HG03442 (cell line): ENCODE data around the gene KLF1.

Source experiments
- ATAC-seq: cut with Tn5 transposase; IDR thresholded peaks from one replicate; pipeline ENCODE4 v1.9.1; 2021; ENCODE audit warnings: mild to moderate bottlenecking, moderate library complexity; ENCODE audit not compliant: unreplicated experiment

KLF1 gene

DNA sequence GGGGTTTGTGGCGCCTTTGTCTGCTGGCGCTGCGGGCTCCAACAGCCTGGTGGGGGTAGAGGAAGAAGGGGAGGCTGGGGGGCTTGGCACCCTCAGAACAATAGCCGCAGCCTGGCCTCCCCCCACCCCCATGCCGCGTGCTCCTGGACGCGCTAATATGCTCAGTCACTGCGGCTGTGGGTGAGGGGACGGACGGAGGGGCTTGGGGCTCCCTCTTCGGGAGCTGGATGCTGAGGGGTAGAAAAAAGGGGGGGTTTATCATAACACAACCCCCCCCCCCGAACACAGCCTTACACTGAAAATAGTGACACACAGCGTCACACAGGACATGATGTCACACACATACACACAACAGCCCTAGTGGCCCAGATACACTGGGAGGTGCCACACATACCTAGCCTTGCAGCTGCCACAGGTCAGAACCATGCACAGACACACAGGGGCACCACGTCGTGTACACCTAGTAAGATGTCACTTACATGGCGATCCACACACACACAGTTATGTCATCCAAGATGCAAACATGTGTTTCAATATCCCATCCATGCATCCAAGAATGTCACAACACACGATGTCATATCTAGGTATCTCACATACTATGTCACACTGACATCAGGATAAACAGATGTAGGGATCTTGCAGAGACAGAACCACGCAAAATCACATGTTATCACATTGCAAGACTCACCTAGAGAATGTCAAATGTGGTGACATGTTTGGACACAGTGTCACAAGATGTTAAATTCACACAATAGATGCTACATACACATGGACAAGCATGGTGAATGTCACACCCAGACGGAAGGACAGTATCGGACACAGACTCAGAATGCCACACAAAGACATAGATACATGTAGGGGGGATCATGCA is 47.9 kb downstream of the KLF1 start:
- no peak for ATAC-seq

- ATAC-seq: no peak
These were observed 48.7 kb downstream of the KLF1 start, which contains the start of gene MAST1 for GRCh38 chr19:12838182-12838885. Gene MAST1, plus strand, starts transcription at chr19:12838515. Its CDS starts 58 bp downstream, at chr19:12838573.

GRCh38 chr19:12837225-12837624 is 49.8 kb downstream of the KLF1 start:
- no peak for ATAC-seq

DNA sequence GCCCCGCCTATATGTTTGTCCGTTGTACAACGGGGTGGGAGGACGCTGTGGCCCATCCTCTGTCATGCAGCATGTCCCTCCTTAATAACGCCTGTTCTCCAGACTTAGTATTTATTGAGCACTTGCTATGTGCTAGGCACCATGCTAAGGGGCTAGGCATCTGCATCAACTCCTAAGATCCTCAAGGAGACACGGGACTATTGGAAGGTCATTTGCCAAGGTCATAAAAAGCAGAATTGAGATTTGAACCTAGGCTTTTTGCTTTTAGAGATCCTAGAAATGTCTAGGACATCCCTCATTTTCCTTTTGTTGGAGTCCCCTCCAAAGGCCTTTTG is 50.5 kb downstream of the KLF1 start:
- no peak for ATAC-seq

- no peak for ATAC-seq
These were observed 51.8 kb downstream of the KLF1 start for GRCh38 chr19:12834976-12835757.

GRCh38 chr19:12834566-12834943 is 52.4 kb downstream of the KLF1 start, which contains the start of gene RTBDN:
Gene RTBDN, minus strand, starts transcription at chr19:12834579. Its CDS starts 4,600 bp downstream, at chr19:12829979.
- ATAC-seq: no peak
